Astrocyte (in vitro differentiated cells and primary cell): ENCODE measurements around the gene PCSK2. TPM values are rescaled to one million over a fixed set of nuclear protein-coding genes. Genes with fewer than 3 reads are reported as not detected.

Experiments
- DNase-seq: peaks from one replicate; pipeline ENCODE4 v3.0.0-alpha.2; 2010; ENCODE audit warnings: low read depth
- FAIRE-seq: peaks from 2 replicates; lab custom pipeline; 2011; peaks lifted over from hg19 to GRCh38; lab: Jason Lieb, UNC
- H2AFZ ChIP-seq: 2 replicates; pipeline ENCODE4 v1.6.0; 2012; ENCODE audit warnings: low read depth, low read length, inconsistent platforms
- H3K27ac ChIP-seq: 2 replicates; pipeline ENCODE4 v1.5.1; 2011; ENCODE audit warnings: low read depth, low read length, inconsistent platforms
- H3K27me3 ChIP-seq: 2 replicates; pipeline ENCODE4 v1.6.0; 2011; ENCODE audit warnings: low read length, inconsistent platforms; ENCODE audit not compliant: insufficient read depth
- H3K36me3 ChIP-seq: 2 replicates; pipeline ENCODE4 v1.5.1; 2011; ENCODE audit warnings: low read length, inconsistent platforms; ENCODE audit not compliant: insufficient read depth
- H3K4me1 ChIP-seq: 2 replicates; pipeline ENCODE4 v1.5.1; 2011; ENCODE audit warnings: low read length, inconsistent platforms; ENCODE audit not compliant: insufficient read depth
- H3K4me2 ChIP-seq: 2 replicates; pipeline ENCODE4 v1.6.0; 2012; ENCODE audit warnings: low read length, inconsistent platforms
- H3K4me3 ChIP-seq: 2 replicates; pipeline ENCODE4 v1.5.1; 2011; ENCODE audit warnings: low read depth, mild to moderate bottlenecking, low read length, inconsistent platforms; ENCODE audit not compliant: insufficient read depth
- H3K79me2 ChIP-seq: 2 replicates; pipeline ENCODE4 v1.6.0; 2012; ENCODE audit warnings: mild to moderate bottlenecking, low read length, inconsistent platforms; ENCODE audit not compliant: insufficient read depth
- H3K9ac ChIP-seq: 2 replicates; pipeline ENCODE4 v1.6.0; 2012; ENCODE audit warnings: mild to moderate bottlenecking, low read length, inconsistent platforms
- H3K9me3 ChIP-seq: 2 replicates; pipeline ENCODE4 v1.5.1; 2012; ENCODE audit warnings: low read depth, mild to moderate bottlenecking, low read length, inconsistent platforms; ENCODE audit not compliant: insufficient read depth
- H4K20me1 ChIP-seq: 2 replicates; pipeline ENCODE4 v1.6.0; 2012; ENCODE audit warnings: low read length, inconsistent platforms; ENCODE audit not compliant: insufficient read depth
- H3K27ac Mint-ChIP-seq: one replicate; pipeline ENCODE4 v1.8.0; 2021; ENCODE audit warnings: mild to moderate bottlenecking, mixed read lengths; ENCODE audit not compliant: unreplicated experiment
- H3K27me3 Mint-ChIP-seq: one replicate; pipeline ENCODE4 v1.8.0; 2021; ENCODE audit warnings: low read depth, mixed read lengths; ENCODE audit not compliant: unreplicated experiment
- H3K36me3 Mint-ChIP-seq: one replicate; pipeline ENCODE4 v1.8.0; 2021; ENCODE audit warnings: low read depth, mixed read lengths; ENCODE audit not compliant: unreplicated experiment
- H3K4me1 Mint-ChIP-seq: one replicate; pipeline ENCODE4 v1.8.0; 2021; ENCODE audit warnings: low read depth, mixed read lengths; ENCODE audit not compliant: unreplicated experiment
- H3K4me3 Mint-ChIP-seq: one replicate; pipeline ENCODE4 v1.8.0; 2021; ENCODE audit warnings: mild to moderate bottlenecking, moderate library complexity, mixed read lengths; ENCODE audit not compliant: unreplicated experiment
- H3K9me3 Mint-ChIP-seq: one replicate; pipeline ENCODE4 v1.8.0; 2021; ENCODE audit warnings: mild to moderate bottlenecking, mixed read lengths; ENCODE audit not compliant: unreplicated experiment
- EZH2 ChIP-seq: IDR thresholded peaks from 2 replicates; pipeline ENCODE4 v1.6.1; 2012; ENCODE audit warnings: mild to moderate bottlenecking, low read length, inconsistent platforms; ENCODE audit not compliant: insufficient read depth
- total RNA-seq: library from RNA; stranded (reverse); gene quantifications from 2 replicates; pipeline ENCODE4 v1.2.1, GENCODE V29; 2021
- TF ChIP-seq, protein P1 (sequence below): IDR thresholded peaks from 2 replicates; pipeline ENCODE4 v1.5.1; 2011; ENCODE audit warnings: low read depth, mild to moderate bottlenecking, inconsistent platforms, low read length, moderate library complexity; ENCODE audit not compliant: insufficient read depth

Gene PCSK2
- total RNA-seq, 1 donor from 2014 or later: not detected

DNA sequence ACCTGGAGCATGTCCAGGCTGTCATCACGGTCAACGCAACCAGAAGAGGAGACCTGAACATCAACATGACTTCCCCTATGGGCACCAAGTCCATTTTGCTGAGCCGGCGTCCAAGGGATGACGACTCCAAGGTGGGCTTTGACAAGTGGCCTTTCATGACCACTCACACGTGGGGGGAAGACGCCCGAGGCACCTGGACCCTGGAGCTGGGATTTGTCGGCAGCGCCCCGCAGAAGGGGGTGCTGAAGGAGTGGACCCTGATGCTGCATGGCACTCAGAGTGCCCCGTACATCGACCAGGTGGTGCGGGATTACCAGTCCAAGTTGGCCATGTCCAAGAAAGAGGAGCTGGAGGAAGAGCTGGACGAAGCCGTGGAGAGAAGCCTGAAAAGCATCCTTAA lies 254.8 kb downstream of the PCSK2 start:
- no peak for DNase-seq
- Mint-ChIP-seq H3K27ac (no peak overlapping the region), H3K9me3 (no peaks in the 10 kb centered on the region), H3K36me3 (peaks cover 2% of the 10 kb centered on the region), H3K4me1 (no peaks in the 10 kb centered on the region), H3K27me3 (peaks cover 13% of the 10 kb centered on the region), H3K4me3 (no peak overlapping the region)
- TF ChIP-seq, protein P1, sequence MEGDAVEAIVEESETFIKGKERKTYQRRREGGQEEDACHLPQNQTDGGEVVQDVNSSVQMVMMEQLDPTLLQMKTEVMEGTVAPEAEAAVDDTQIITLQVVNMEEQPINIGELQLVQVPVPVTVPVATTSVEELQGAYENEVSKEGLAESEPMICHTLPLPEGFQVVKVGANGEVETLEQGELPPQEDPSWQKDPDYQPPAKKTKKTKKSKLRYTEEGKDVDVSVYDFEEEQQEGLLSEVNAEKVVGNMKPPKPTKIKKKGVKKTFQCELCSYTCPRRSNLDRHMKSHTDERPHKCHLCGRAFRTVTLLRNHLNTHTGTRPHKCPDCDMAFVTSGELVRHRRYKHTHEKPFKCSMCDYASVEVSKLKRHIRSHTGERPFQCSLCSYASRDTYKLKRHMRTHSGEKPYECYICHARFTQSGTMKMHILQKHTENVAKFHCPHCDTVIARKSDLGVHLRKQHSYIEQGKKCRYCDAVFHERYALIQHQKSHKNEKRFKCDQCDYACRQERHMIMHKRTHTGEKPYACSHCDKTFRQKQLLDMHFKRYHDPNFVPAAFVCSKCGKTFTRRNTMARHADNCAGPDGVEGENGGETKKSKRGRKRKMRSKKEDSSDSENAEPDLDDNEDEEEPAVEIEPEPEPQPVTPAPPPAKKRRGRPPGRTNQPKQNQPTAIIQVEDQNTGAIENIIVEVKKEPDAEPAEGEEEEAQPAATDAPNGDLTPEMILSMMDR: no peak
- no peak for TF ChIP-seq EZH2
- Histone ChIP-seq H3K36me3 (no peaks in the 10 kb centered on the region), H3K9me3 (no peaks in the 10 kb centered on the region), H3K4me3 (no peak overlapping the region), H2AFZ (no peak overlapping the region), H3K27ac (no peak overlapping the region), H3K9ac (no peak overlapping the region), H3K27me3 (peaks cover 7% of the 10 kb centered on the region), H3K4me1 (no peaks in the 10 kb centered on the region), H4K20me1 (no peaks in the 10 kb centered on the region), H3K79me2 (no peaks in the 10 kb centered on the region), H3K4me2 (no peak overlapping the region)
- FAIRE-seq: no peak

DNA sequence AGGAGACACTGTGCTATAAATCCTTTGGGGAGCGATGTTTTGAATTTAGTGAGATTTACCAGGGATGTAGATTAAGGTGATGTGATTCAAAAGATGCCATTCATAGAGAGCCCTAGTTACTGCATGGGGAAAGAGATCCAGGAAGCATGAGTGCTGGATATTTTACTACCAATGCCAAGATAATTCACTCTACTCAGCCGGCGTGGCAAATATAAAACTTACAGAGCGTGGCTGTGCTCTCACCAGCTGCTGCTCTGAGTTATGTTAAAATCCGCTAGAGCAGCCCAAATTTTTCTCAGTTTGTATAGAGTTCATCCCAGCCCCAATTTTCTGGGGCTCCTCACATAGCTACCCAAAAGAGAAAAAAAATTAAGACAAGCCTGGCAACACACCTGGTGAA lies 255.7 kb downstream of the PCSK2 start:
- TF ChIP-seq EZH2: no peak
- TF ChIP-seq, protein P1: no peak
- Histone ChIP-seq H3K36me3 (no peaks in the 10 kb centered on the region), H3K4me3 (no peak overlapping the region), H3K4me2 (no peak overlapping the region), H3K9ac (no peak overlapping the region), H3K27ac (no peak overlapping the region), H2AFZ (no peak overlapping the region), H4K20me1 (no peaks in the 10 kb centered on the region), H3K9me3 (no peaks in the 10 kb centered on the region), H3K4me1 (no peaks in the 10 kb centered on the region), H3K27me3 (peaks cover 7% of the 10 kb centered on the region), H3K79me2 (no peaks in the 10 kb centered on the region)
- Mint-ChIP-seq H3K4me1 (no peaks in the 10 kb centered on the region), H3K9me3 (no peaks in the 10 kb centered on the region), H3K36me3 (peaks cover 2% of the 10 kb centered on the region), H3K27ac (no peak overlapping the region), H3K27me3 (peaks cover 15% of the 10 kb centered on the region), H3K4me3 (no peak overlapping the region)
- no peak for DNase-seq
- FAIRE-seq: no peak

DNA sequence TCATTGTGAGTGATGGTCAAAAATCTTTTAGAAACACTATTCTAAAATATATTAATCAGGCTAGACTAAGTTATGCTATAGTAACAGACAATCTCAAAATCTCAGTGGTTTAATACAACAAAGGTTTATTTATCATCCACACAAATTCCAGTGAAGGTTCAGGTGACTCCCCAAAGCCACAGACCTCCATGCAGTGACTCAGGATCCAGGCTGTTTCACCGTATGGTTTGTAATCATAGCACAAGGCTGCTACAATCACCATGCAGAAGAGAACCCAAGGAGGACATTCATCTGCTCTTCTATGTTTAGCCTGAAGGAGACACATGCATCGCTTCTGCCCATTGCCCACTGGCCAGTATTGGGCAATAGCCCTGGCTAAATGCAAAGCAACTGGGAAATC lies 258.2 kb downstream of the PCSK2 start:
- H3K27me3 ChIP-seq: peaks cover 11% of the 10 kb centered on the region
- H3K9ac ChIP-seq: no peak overlapping the region
- DNase-seq (no peak), FAIRE-seq (no peak)
- H3K4me1 ChIP-seq: no peaks in the 10 kb centered on the region
- Mint-ChIP-seq H3K9me3 (no peaks in the 10 kb centered on the region), H3K36me3 (peaks cover 2% of the 10 kb centered on the region), H3K4me3 (no peak overlapping the region), H3K4me1 (no peaks in the 10 kb centered on the region), H3K27me3 (peaks cover 23% of the 10 kb centered on the region), H3K27ac (no peak overlapping the region)
- H3K36me3 ChIP-seq: no peaks in the 10 kb centered on the region
- no peaks in the 10 kb centered on the region for H3K79me2 ChIP-seq
- H3K4me2 ChIP-seq: no peak overlapping the region
- no peak overlapping the region for H2AFZ ChIP-seq
- H4K20me1 ChIP-seq: no peaks in the 10 kb centered on the region
- no peak overlapping the region for H3K4me3 ChIP-seq
- no peak overlapping the region for H3K27ac ChIP-seq
- no peaks in the 10 kb centered on the region for H3K9me3 ChIP-seq
- TF ChIP-seq EZH2: no peak
- TF ChIP-seq, protein P1: no peak
